GM18526 (cell line): ENCODE data around the gene CPXM2.

ENCODE experiments used
- POLR2A ChIP-seq: IDR thresholded peaks from 3 replicates; pipeline ENCODE4 v1.6.1; 2011; ENCODE audit not compliant: insufficient read length; ENCODE audit errors: extremely low read depth

The CPXM2 gene

DNA sequence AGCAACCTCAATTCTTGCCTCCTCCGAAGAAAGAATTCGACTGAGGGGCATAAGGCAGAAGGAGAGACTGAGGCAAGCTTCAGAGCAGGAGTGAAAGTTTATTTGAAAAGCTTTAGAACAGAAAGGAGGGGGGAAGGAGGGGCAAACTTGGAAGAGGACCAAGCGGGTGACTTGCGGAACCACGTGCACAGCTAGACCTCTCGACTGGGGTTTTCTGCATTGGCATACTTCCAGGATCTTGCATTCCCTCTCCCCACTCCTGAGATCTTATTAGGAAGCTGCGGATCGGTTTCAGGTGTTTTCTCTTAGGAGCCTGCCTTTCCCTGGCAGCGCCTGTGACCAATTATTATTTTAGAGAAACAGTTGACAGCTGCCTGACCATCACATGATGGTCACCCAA lies 20.3 kb upstream of the CPXM2 start:
- TF ChIP-seq POLR2A = no peak

- TF ChIP-seq POLR2A = no peak
Observed at GRCh38 chr10:123909866-123910265, 18.3 kb upstream of the CPXM2 start.

DNA sequence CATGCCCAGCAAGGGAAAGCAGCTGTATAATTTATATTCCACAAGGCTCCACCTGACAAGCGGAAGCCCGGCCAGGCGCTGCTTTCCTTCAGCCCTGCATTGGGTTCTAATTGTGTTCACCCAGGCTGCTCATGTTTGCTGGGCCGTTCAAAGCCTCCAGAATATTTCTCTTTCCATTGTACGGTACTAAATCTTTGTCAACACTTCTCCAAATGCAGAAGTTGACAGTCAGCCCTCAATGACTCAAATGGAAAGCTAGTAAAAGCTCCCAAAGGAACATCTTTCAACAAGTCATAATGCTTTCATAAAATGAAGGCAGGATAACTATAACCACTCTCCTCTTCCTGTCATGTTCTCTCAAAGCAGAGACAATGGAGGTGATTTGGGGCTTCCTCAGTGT lies 17.8 kb upstream of the CPXM2 start:
- no peak for TF ChIP-seq POLR2A

DNA sequence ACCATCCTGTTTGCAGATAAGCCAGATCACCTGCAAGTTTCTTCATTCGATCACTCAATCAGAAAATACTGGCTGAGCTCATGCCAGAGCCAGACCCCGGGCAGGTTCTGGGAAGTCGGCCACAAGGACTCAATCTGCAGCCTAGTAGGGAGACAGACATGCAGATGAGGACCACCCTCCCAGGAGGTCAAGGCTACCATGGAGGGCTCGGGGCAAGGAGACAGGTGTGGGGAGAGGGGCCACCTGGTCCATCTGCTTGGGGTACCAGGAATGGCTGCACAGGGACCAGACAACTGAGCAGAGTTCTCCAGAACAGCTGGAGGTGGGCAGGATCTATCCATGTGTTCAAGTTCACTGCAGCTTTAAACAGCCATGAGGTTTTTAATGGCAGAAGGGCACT lies 16.8 kb upstream of the CPXM2 start:
- TF ChIP-seq POLR2A = no peak

GRCh38 chr10:123906884-123907652 lies 15.5 kb upstream of the CPXM2 start:
- no peak for TF ChIP-seq POLR2A

GRCh38 chr10:123906296-123906695 lies 14.7 kb upstream of the CPXM2 start:
- TF ChIP-seq POLR2A = no peak

GRCh38 chr10:123904834-123905409 lies 13.3 kb upstream of the CPXM2 start:
- TF ChIP-seq POLR2A = no peak

DNA sequence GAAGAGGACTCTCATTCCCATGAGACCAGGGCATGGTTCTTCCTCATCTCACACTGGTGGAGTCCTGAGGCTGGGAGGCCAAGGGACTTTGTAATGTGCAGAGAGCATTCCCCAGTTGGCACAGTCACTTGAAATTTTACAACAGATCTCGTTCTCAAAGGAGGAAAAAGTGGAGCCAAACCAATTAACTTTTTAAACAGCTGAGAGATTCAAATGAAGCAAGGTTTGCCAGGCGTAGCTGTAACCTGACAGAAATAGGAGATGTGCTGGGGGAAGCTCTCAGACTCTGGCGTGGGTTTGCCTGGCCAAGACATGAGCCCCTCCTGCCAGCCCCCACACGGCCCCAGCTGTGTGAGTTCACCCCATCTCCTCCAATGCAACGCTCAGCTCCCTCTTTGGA lies 12.0 kb upstream of the CPXM2 start:
- no peak for TF ChIP-seq POLR2A

DNA sequence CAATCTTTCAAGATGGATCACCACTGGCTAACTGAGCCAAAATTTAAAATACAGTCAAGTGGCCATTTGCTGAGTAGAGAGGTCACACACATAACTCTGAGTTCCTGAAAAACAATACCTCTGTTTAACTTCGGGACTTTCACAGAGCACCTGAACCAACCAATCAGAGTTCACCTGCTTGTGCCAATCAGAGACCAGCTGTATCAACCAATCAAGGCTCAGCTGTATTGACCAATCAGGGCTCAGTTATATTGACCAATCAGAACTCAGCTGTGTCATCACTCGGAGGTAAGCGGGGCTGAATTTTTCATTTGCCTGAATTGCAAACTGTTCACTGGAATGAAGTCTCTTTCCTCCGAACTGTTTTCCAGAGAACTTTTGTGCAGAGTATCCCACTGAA lies 10.0 kb upstream of the CPXM2 start:
- no peak for TF ChIP-seq POLR2A

GRCh38 chr10:123897146-123897545 lies 5.5 kb upstream of the CPXM2 start:
- no peak for TF ChIP-seq POLR2A

DNA sequence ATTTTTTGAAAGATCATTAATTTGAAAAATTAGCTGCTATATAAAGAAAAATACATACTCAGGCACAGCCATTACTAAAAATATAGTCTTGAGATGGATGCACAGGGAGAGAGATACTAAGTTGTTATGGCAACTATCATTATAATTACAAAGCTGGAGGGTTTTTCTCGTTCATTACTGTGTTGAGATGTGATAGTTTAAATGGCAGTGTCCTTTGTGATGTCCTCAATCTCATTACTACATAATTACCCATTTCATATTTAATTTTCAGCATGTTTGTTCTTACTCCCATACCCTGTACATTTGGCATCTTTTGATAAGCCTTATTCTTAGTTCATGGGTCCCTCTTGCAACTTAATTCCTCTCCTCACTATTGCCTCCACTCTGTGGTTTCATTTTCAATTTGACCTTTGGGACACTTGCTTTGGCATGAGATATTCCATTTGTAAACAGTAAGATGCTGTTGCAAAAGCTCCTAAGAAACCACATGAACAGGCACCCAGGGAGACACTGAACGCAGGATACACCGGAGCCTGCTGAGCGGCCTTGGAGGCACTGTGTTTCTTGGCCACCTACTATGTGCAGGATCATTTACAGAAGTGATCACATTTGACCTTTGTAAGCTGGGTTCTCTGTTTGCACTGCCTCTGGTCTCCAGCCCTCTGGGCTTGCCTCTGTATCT lies 4.8 kb upstream of the CPXM2 start:
- TF ChIP-seq POLR2A = no peak

- TF ChIP-seq POLR2A = no peak
Observed at GRCh38 chr10:123893651-123894050, 2.0 kb upstream of the CPXM2 start.

GRCh38 chr10:123890756-123891143 lies 857 bp downstream of the CPXM2 start:
- no peak for TF ChIP-seq POLR2A

DNA sequence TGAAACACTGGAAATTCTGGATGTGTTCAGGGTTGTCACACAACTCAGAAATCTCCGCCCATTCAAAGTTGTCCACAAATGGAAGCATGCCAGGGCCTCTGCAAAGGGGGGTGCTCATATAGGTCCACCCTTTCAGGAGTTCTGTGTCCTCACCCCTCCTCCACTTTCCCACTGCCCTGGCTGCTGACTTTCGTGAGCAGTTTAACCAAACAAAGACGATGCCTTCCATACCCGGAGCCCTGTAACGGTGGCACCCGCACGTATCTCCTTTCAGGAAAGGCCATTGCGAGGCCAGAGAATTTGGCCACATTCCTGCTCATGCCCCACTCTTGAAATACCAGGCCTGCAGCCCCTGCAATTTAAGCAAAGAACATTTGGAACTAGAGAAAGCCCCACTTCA lies 1.4 kb downstream of the CPXM2 start:
- no peak for TF ChIP-seq POLR2A

DNA sequence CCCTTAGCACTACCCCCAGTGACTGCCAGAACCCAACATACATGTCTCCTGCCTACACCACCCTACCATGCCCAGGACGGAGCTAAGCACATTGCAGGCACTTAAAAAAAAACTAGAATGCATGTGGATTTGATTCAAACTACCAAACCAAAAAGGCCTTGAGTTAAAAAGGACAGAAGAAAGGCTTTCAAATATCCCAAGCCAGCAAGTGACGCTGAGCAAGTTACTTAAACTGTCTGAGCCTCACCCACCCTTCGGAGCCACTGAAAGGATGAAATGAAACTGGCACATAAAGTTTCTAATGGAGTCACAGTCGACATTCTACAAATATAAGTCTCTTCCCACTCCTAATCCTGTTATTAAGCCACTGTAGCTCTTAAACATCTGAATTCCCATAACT lies 1.8 kb downstream of the CPXM2 start:
- no peak for TF ChIP-seq POLR2A

GRCh38 chr10:123888751-123889150 lies 2.9 kb downstream of the CPXM2 start:
- no peak for TF ChIP-seq POLR2A

DNA sequence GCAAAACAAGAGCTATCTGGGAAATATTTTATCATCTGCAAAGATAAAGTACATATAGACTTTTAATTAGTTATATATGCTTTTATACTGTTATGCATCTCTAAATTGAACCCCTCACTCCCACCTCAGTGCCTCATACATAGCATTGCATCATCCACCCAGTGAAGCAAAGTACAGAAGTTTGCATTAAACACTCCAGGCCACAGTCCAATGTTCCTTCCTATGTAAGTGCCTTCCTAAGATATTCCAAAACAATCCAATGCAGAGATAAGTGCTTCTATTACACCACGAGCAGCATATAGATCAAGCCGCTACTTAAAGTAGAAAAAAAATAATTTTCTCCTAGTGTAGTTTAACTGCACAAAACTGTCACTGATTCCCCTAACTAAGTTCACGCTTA lies 3.4 kb downstream of the CPXM2 start:
- TF ChIP-seq POLR2A = no peak

GRCh38 chr10:123886292-123886691 lies 5.3 kb downstream of the CPXM2 start:
- TF ChIP-seq POLR2A = no peak
